GM23338 (cell line): Measurements from ENCODE around the gene PIGU.

Source experiments
- EZH2 ChIP-seq: fragments of 200-600 bp; sonication (generic); IDR thresholded peaks from one replicate; pipeline ENCODE4 v1.8.0; 2017; ENCODE audit warnings: antibody characterized with exemption, mild to moderate bottlenecking, low read depth; ENCODE audit not compliant: unreplicated experiment
- POLR2AphosphoS5 ChIP-seq: IDR thresholded peaks from 2 replicates; pipeline ENCODE4 v1.6.1; 2016; ENCODE audit warnings: antibody characterized with exemption, low read depth
- TF ChIP-seq, protein P1 (sequence below), 2 experiments: fragments of 200-600 bp in 1 of 2; sonication (generic) in 1 of 2; conservative IDR thresholded peaks; 2 replicates each; pipeline versions ENCODE4 v1.5.1 to v1.6.1; 2016 to 2017; ENCODE audit warnings: antibody characterized with exemption in 2 of 2, low read depth in 2 of 2, mild to moderate bottlenecking in 2 of 2, moderate library complexity in 1 of 2

DNA sequence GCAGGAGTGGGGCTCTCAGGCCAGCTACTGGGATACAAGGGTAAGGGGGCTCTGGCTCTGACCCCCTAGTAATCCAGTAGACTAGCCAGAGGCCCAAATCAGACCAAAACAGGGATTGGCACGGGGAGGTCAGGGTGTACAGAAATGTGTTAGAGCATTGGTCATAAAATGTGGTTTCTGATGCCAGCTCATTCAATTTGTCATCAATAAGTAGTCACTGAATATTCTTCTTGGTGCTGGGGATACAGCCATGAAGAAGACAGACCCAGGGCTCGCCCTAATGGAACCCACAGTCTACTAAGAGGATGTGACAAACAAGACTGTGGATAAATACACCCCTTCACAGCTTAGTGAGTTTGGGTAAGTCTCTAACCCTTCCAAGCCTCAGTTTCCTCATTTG lies 107.3 kb downstream of the PIGU start:
- TF ChIP-seq, protein P1, sequence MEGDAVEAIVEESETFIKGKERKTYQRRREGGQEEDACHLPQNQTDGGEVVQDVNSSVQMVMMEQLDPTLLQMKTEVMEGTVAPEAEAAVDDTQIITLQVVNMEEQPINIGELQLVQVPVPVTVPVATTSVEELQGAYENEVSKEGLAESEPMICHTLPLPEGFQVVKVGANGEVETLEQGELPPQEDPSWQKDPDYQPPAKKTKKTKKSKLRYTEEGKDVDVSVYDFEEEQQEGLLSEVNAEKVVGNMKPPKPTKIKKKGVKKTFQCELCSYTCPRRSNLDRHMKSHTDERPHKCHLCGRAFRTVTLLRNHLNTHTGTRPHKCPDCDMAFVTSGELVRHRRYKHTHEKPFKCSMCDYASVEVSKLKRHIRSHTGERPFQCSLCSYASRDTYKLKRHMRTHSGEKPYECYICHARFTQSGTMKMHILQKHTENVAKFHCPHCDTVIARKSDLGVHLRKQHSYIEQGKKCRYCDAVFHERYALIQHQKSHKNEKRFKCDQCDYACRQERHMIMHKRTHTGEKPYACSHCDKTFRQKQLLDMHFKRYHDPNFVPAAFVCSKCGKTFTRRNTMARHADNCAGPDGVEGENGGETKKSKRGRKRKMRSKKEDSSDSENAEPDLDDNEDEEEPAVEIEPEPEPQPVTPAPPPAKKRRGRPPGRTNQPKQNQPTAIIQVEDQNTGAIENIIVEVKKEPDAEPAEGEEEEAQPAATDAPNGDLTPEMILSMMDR (conservative IDR thresholded peaks at IDR 0.05; ENCODE audit: low read depth in 2 of 2) = no peak
- TF ChIP-seq POLR2AphosphoS5 (no peak), EZH2 (no peak)
